K562 (cell line): ENCODE data around the gene LAPTM5. TPM values are rescaled to one million over a fixed set of nuclear protein-coding genes. Genes with fewer than 3 reads are reported as not detected.

Source experiments
- COPS2 ChIP-seq: fragments of 450-650 bp; conservative IDR thresholded peaks from 2 replicates; pipeline ENCODE4 v1.6.1; 2016; ENCODE audit warnings: mild to moderate bottlenecking, moderate library complexity
- DMBX1 ChIP-seq: fragments of 250-450 bp; sonication (Bioruptor Pico); IDR thresholded peaks from 2 replicates; pipeline ENCODE4 v1.8.0; 2022; ENCODE audit warnings: inconsistent platforms, mild to moderate bottlenecking, moderate library complexity, borderline replicate concordance
- JUNB ChIP-seq: fragments of 450-650 bp; formaldehyde crosslinking; conservative IDR thresholded peaks from 2 replicates; pipeline ENCODE4 v1.4.0; 2020; ENCODE audit warnings: mild to moderate bottlenecking
- POLR2G ChIP-seq: fragments of 200-400 bp; formaldehyde crosslinking; IDR thresholded peaks from 2 replicates; pipeline ENCODE4 v1.6.1; 2017; ENCODE audit warnings: low read depth, mild to moderate bottlenecking, antibody characterized with exemption, low read length, moderate library complexity
- RBM22 ChIP-seq: fragments of 200-400 bp; formaldehyde crosslinking; IDR thresholded peaks from 2 replicates; pipeline ENCODE4 v1.6.1; 2018; ENCODE audit warnings: low read length, low read depth; ENCODE audit not compliant: poor library complexity, severe bottlenecking
- WHSC1 ChIP-seq: IDR thresholded peaks from one replicate; pipeline ENCODE4 v1.6.1; 2012; ENCODE audit warnings: low read length, control low read depth, inconsistent platforms
- ZFPM2 ChIP-seq: fragments of 250-450 bp; sonication (Bioruptor Pico); IDR thresholded peaks from 2 replicates; pipeline ENCODE4 v1.5.1; 2022; ENCODE audit warnings: mild to moderate bottlenecking
- ZKSCAN3 ChIP-seq: fragments of 250-450 bp; sonication (Bioruptor Pico); IDR thresholded peaks from 2 replicates; pipeline ENCODE4 v1.4.0; 2020
- ZNF175 ChIP-seq: fragments of 200-800 bp; sonication (Bioruptor generic); IDR thresholded peaks from 2 replicates; pipeline ENCODE4 v1.6.1; 2016; ENCODE audit warnings: low read depth, mild to moderate bottlenecking, missing genetic modification characterization, missing compliant biosample characterization
- ZNF324 ChIP-seq: fragments of 250-450 bp; sonication (Bioruptor Pico); IDR thresholded peaks from 2 replicates; pipeline ENCODE4 v1.4.0; 2020; ENCODE audit warnings: mild to moderate bottlenecking
- ZNF551 ChIP-seq: fragments of 250-450 bp; sonication (Bioruptor Pico); IDR thresholded peaks from 2 replicates; pipeline ENCODE4 v1.5.0; 2021; ENCODE audit warnings: mild to moderate bottlenecking, moderate library complexity
- polyA plus RNA-seq, 8 experiments: library from polyadenylated mRNA; depleted of rRNA in 4 of 8; stranded (reverse) in 5 of 8; unstranded in 3 of 8; fragments of >200 nt; fragmentation: Nextera tagmentation in 2 of 8; fragmentation: Illumina TruSeq in 1 of 8; extraction: Ambion mirVana in 2 of 8; extraction: Trizol in 1 of 8; gene quantifications; 2 replicates each; pipeline versions ENCODE4 v1.2.1 to v1.2.3, GENCODE V29; 2011 to 2014; ENCODE audit warnings: inconsistent platforms in 1 of 8, missing spikeins in 1 of 8
- total RNA-seq, 7 experiments: library from RNA; depleted of rRNA in 6 of 7; stranded (reverse); fragments of >200 nt in 6 of 7; fragmentation: Illumina TruSeq in 2 of 7; extraction: Trizol in 2 of 7; gene quantifications; 2 replicates each; pipeline versions ENCODE4 v1.2.1 to v1.2.3, GENCODE V29; 2011 to 2021; ENCODE audit warnings: low replicate concordance in 1 of 7
- TF ChIP-seq, protein P1 (sequence below): sonication (generic); formaldehyde crosslinking; IDR thresholded peaks from 2 replicates; pipeline ENCODE4 v1.8.0; 2022; ENCODE audit warnings: missing genetic modification reagents, mild to moderate bottlenecking, moderate library complexity, borderline replicate concordance
- TF ChIP-seq, protein P2 (sequence below): fragments of 250-450 bp; sonication (Bioruptor Pico); IDR thresholded peaks from 2 replicates; pipeline ENCODE4 v1.4.0; 2020; ENCODE audit warnings: borderline replicate concordance
- TF ChIP-seq, protein P3 (sequence below): fragments of 200-800 bp; sonication (Bioruptor generic); IDR thresholded peaks from 2 replicates; pipeline ENCODE4 v1.6.1; 2017; ENCODE audit warnings: missing genetic modification characterization, missing compliant biosample characterization
- TF ChIP-seq, protein P4 (sequence below): IDR thresholded peaks from 3 replicates; pipeline ENCODE4 v1.6.1; 2011; ENCODE audit warnings: borderline replicate concordance, mild to moderate bottlenecking; ENCODE audit not compliant: insufficient read length, insufficient read depth
- TF ChIP-seq, protein P5 (sequence below): fragments of 450-650 bp; conservative IDR thresholded peaks from 2 replicates; pipeline ENCODE4 v1.6.1; 2016; ENCODE audit warnings: missing genetic modification characterization, low read depth, mild to moderate bottlenecking, control low read depth, missing compliant biosample characterization

LAPTM5 gene
- total and polyA plus RNA-seq, 9 of the 15 experiments (the other 6 are each of a cell fraction or from before 2014, with no cell fraction given) = 2.4 to 47.3 (median 20.3) TPM

DNA sequence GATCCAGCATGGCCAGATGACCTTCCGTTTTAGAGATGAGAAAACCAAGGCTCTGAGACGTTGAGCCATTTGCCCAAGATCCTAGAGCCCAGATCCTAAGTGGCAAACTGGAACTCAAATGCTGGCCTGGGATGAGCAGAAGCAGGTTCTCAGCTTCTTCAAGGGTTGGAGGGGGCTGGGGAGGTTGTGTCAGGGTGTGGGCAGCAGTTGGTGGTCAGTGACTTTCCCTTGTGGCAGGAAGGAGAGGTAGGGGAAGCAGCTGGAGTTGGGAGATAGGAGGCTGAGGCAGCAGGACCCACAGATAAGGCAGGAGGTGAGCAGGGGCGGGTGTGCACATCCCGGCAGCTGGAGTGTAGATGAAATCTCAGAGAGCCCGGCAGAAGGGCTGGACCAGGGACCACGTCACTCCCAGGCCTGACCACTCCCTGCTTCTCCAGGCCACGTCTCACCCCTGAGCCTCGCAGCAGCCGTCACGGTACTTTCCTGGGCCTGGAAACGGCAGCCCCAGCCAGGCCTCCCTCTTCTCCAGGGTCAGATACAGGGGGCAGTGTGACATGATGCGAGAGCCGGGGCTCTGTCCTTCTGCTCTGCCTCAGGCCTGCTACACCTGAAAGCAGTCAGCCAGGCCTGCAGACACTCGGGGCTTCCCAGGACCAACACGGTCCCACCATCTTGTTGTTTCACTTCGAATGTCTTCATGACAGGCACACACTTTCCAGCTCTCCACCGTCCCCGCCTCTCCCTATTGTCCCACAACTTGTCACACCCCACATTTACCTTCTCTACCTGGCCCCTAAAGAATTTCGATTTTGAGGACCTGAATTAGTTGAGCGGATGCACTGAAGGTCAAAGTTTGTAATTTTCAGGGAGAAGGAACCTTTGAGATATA, 11.5 kb upstream of the LAPTM5 start (continued):
- no peak for TF ChIP-seq COPS2
- no peak for TF ChIP-seq RBM22
- TF ChIP-seq POLR2G = peak; percentile 87
- TF ChIP-seq ZNF175 (CRISPR knock-in tag) = peak; percentile 98
- TF ChIP-seq, protein P1, sequence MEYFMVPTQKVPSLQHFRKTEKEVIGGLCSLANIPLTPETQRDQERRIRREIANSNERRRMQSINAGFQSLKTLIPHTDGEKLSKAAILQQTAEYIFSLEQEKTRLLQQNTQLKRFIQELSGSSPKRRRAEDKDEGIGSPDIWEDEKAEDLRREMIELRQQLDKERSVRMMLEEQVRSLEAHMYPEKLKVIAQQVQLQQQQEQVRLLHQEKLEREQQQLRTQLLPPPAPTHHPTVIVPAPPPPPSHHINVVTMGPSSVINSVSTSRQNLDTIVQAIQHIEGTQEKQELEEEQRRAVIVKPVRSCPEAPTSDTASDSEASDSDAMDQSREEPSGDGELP (CRISPR knock-in tag) = peak; percentile 99
- TF ChIP-seq, protein P2, sequence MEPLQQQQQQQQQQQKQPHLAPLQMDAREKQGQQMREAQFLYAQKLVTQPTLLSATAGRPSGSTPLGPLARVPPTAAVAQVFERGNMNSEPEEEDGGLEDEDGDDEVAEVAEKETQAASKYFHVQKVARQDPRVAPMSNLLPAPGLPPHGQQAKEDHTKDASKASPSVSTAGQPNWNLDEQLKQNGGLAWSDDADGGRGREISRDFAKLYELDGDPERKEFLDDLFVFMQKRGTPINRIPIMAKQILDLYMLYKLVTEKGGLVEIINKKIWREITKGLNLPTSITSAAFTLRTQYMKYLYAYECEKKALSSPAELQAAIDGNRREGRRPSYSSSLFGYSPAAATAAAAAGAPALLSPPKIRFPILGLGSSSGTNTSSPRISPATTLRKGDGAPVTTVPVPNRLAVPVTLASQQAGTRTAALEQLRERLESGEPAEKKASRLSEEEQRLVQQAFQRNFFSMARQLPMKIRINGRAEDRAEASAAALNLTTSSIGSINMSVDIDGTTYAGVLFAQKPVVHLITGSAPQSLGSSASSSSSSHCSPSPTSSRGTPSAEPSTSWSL (CRISPR knock-in tag) = 0 out of 2 replicates have a peak, but pooled peaks have one; percentile 7
- peak; percentile 36; the same call in 1 of the 2 replicates for TF ChIP-seq JUNB (CRISPR knock-in tag)
- no peak for TF ChIP-seq WHSC1
- no peak for TF ChIP-seq ZNF551
- TF ChIP-seq ZKSCAN3 (CRISPR knock-in tag) = no peak
- TF ChIP-seq ZNF324 (CRISPR knock-in tag) = no peak
- TF ChIP-seq, protein P3, sequence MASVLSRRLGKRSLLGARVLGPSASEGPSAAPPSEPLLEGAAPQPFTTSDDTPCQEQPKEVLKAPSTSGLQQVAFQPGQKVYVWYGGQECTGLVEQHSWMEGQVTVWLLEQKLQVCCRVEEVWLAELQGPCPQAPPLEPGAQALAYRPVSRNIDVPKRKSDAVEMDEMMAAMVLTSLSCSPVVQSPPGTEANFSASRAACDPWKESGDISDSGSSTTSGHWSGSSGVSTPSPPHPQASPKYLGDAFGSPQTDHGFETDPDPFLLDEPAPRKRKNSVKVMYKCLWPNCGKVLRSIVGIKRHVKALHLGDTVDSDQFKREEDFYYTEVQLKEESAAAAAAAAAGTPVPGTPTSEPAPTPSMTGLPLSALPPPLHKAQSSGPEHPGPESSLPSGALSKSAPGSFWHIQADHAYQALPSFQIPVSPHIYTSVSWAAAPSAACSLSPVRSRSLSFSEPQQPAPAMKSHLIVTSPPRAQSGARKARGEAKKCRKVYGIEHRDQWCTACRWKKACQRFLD = peak; percentile 99
- TF ChIP-seq, protein P4, sequence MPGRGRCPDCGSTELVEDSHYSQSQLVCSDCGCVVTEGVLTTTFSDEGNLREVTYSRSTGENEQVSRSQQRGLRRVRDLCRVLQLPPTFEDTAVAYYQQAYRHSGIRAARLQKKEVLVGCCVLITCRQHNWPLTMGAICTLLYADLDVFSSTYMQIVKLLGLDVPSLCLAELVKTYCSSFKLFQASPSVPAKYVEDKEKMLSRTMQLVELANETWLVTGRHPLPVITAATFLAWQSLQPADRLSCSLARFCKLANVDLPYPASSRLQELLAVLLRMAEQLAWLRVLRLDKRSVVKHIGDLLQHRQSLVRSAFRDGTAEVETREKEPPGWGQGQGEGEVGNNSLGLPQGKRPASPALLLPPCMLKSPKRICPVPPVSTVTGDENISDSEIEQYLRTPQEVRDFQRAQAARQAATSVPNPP = no peak
- TF ChIP-seq, protein P5, sequence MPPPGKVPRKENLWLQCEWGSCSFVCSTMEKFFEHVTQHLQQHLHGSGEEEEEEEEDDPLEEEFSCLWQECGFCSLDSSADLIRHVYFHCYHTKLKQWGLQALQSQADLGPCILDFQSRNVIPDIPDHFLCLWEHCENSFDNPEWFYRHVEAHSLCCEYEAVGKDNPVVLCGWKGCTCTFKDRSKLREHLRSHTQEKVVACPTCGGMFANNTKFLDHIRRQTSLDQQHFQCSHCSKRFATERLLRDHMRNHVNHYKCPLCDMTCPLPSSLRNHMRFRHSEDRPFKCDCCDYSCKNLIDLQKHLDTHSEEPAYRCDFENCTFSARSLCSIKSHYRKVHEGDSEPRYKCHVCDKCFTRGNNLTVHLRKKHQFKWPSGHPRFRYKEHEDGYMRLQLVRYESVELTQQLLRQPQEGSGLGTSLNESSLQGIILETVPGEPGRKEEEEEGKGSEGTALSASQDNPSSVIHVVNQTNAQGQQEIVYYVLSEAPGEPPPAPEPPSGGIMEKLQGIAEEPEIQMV (tag) = peak; percentile 40; the same call in 1 of the 2 replicates
- TF ChIP-seq DMBX1 (CRISPR knock-in tag) = peak; percentile 98
- TF ChIP-seq ZFPM2 (CRISPR knock-in tag) = no peak
